Melanocyte of skin (primary cell): Measurements from ENCODE around the gene KRTAP22-1. TPM values are rescaled to one million over a fixed set of nuclear protein-coding genes. Genes with fewer than 3 reads are reported as not detected.

Experiments
- small RNA-seq, 2 donors: library from RNA; depleted of rRNA; stranded (forward); fragments of <200 nt; gene quantifications; one replicate each; pipeline ENCODE3, GENCODE V24; 2012
- total RNA-seq, 2 donors: library from RNA; depleted of rRNA; stranded (reverse); fragments of >200 nt; gene quantifications; 2 replicates each; pipeline ENCODE4 v1.2.3, GENCODE V29; 2012

Gene KRTAP22-1
- total RNA-seq, result not detected

DNA sequence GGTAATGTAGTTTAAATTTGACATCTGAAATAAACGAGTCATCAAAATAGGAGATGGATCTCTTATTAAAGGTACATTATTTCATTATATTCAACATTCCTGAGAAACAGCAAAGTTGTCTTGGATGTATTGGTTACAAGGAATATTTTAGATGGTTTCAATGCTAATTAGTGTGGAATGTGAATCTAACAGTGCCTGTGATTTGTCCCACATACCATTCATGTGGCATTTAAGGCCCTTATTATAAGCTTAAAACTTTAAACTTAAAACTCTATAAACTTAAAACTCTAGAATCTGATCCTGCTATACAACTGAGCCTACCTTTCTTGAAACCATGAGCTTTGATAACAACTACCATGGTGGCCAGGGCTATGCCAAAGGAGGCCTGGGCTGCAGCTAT lies at the start of gene KRTAP22-1:
Gene KRTAP22-1, plus strand, starts transcription at position 301 of the 400 bp plus-strand sequence.

DNA sequence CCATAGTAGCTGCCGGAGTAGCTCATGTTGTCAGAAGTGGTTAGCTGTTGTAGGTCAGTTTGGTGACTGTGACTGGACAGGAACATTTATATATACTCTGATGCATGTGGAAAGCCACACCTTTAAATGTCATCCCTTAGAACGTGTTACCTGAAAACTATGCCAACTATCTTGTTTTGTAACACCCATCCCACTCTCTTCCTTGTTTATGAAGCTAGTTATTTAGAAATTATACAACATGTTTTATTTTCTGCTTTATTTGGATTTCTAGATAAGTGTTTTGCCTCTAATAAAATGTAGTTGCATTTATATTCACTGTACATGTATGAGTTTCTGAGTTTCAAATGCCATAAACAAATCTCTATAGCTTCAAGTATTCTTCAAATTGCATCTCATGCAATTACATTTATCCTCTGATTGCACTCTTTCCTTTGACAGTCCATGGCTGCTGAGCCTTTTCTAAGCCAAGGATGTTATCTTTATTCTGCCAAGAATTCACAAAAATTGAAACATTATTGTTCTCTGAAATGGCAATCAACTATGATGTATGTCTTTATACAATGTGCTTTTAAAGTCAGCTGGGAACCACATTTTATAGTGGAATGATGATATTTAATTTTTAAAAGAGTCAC lies 39.5 kb upstream of the KRTAP22-1 start, which contains the start of gene KRTAP19-7:
Gene KRTAP19-7, minus strand, starts transcription at position 51 of the 632 bp plus-strand sequence. Its CDS starts 25 bp downstream, at position 26.

DNA sequence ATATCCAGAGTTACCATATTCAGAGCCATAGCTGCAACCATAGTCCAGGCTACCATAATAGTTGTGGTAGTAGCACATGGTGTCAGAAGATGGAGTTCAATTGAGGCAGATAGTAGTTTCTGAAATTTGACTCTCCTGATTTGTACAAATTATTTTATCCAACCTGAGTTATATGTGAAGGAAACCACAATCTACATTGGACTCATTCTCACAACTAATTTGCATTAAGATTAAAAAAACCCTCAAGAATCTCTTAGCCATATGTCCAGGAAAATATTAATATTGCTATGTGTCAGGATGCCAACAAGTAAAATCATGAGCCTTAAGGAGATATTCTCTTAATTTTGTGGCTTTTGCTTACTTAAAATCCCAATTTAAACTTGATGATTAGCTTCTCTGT lies 10.6 kb upstream of the KRTAP22-1 start, which contains the start of gene KRTAP22-2:
Gene KRTAP22-2, minus strand, starts transcription at position 101 of the 400 bp plus-strand sequence.

DNA sequence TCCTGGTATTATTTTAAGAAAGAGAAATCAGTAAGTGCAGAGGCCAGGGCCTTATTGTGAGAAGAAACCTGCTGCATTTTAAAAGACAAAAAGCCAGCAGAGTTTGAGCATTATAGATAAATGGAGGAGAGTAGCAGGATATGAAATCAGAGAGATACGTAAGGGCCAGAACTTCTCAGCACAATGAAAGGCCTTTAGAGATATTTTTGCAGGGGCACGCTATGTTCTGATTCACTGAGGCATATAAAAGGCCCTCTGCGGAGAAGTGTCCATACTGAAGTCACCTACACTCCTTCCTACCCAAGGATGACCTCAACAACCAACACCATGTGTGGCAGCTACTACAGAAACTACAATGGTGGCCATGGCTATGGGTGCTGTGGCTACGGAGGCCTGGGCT lies 8.7 kb upstream of the KRTAP22-1 start, which contains the start of gene KRTAP6-3:
Gene KRTAP6-3, plus strand, starts transcription at position 301 of the 400 bp plus-strand sequence. Its CDS starts 6 bp downstream, at position 307.

DNA sequence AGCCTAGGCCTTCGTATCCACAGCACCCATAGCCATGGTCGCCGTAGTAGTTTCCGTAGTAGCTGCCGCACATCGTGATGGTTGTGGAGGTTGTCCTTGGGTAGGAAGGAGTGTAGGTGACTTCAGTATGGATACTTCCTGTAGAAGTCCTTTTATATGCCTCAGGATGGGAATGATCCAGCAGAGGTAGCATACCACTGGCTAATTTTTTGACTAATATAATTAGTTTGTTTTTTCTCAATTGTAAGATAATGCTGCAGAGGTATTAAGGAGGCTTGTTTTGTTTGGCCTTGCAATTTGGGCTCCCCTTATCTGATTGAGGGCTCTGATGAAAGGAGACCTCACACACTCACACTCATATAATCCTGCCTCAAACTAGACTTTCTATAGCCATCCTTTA lies 2.1 kb upstream of the KRTAP22-1 start, which contains the start of gene KRTAP6-2:
Gene KRTAP6-2, minus strand, starts transcription at position 101 of the 400 bp plus-strand sequence. Its CDS starts 28 bp downstream, at position 73.

DNA sequence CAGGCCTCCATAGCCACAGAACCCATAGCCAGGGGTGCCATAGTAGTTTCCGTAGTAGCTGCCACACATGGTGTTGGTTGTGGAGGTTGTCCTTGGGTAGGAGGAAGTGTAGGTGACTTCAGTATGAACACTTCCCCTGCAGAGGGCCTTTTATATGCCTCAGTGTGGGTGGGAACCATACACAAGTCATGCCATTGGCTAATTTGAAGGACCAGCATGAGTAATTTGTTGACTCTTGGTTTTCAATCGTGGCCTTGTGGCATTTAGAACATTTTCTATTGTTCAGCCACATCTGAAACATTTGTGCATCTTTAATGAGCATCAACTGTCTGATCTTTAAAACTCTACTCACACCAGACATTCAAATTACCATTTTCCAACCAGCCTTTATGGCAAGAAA lies 12.9 kb downstream of the KRTAP22-1 start, which contains the start of gene KRTAP6-1:
Gene KRTAP6-1, minus strand, starts transcription at position 95 of the 400 bp plus-strand sequence. Its CDS starts 26 bp downstream, at position 69.

DNA sequence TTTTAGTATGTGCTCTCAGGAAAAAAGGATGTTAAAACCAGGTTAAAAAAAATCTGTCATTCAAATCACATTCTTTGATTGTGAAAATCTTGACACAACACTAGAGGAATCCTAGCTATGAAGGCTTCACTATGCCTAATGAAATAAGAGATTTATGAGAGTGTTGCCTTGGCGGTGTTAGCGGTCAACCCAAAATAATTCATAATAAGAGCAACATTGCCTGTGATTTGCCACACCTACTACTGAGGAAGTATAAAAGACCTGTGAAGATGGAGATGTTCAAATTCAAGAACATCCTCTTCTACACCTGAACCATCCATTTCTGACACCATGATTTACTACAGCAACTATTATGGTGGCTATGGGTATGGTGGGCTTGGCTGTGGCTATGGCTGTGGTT lies 15.2 kb downstream of the KRTAP22-1 start, which contains the start of gene KRTAP20-1:
Gene KRTAP20-1, plus strand, starts transcription at position 301 of the 400 bp plus-strand sequence. Its CDS starts 30 bp downstream, at position 331.

DNA sequence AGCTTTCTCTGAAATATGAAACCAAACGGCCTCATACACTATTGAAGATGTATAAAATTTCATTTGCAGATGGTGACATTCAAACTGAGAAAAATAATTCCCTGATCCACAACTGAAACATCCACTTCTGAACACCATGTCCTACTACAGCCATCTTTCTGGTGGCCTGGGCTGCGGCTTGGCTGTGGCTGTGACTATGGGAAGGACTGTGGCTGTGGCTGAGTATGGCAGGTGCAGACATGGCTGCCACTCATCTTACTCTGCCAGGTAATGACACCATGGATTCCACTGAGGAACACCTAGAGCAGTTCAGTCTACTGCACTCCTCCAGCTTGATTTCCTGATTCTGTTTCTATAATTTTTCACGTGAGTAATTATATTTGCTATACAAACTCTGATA lies 19.6 kb downstream of the KRTAP22-1 start, which contains the start of gene KRTAP20-4:
Gene KRTAP20-4, plus strand, starts transcription at position 106 of the 400 bp plus-strand sequence.

DNA sequence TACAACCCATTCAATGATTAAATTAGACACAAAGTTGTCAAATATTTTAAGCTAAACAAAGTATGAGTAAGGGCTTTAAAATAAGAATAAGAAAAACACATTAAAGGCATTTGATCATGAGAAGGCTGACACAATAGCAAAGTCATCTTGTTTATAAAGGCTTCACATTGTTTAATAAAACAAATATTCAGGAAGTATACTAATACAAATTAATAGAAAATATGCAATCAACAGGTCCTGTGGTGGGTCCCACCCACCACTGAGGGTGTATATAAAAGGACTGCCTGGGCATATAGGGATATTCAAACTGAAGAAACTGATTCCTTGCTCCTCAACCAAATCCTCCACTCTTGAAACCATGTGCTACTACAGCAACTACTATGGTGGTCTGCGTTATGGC lies 34.0 kb downstream of the KRTAP22-1 start, which contains the start of gene KRTAP20-2:
Gene KRTAP20-2, plus strand, starts transcription at position 301 of the 400 bp plus-strand sequence. Its CDS starts 58 bp downstream, at position 359.

DNA sequence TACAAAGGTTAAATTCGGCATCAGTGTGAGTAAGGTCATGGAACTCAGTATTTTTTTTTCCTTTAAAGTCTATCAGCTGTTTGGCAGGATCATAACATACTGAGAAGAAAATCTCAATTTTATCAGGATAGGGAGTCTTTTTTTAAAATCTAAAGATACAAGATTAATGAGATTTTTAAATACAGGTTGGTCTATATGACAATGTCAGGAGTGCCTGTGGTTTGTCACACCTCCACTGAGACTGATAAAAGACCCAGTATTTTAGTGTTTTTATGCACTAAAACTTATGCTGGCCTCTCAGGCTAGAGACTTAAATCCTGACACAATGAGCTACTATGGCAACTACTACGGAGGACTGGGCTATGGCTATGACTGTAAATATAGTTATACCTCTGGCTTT lies 41.7 kb downstream of the KRTAP22-1 start, which contains the start of gene KRTAP20-3:
Gene KRTAP20-3, plus strand, starts transcription at position 301 of the 400 bp plus-strand sequence.

Small RNAs within 50 kb of the gene (small RNA-seq; reads per million reads assigned to genes)
- gene KRTAP20-1 (0 reads per million in 2 donors), gene KRTAP20-3 (0 reads per million in 2 donors), gene KRTAP20-4 (0 reads per million in 2 donors), gene KRTAP22-1 (0 reads per million in 2 donors), gene KRTAP22-2 (0 reads per million in 2 donors)

Other genes starting within 250 kb of the KRTAP22-1 start
- not detected for gene KRTAP13-2, start 228.8 kb upstream of the KRTAP22-1 start, total RNA-seq
- gene KRTAP13-1, start 205.1 kb upstream of the KRTAP22-1 start, total RNA-seq, result not detected
- not detected for gene KRTAP13-3, start 175.2 kb upstream of the KRTAP22-1 start, total RNA-seq
- gene KRTAP13-4, start 170.9 kb upstream of the KRTAP22-1 start, total RNA-seq, result not detected
- gene KRTAP15-1, start 160.8 kb upstream of the KRTAP22-1 start, total RNA-seq, result not detected
- 1 to 10 TPM in 1 of 2 donors, not detected in 1; 3.7 TPM for gene KRTAP19-1, start 120.7 kb upstream of the KRTAP22-1 start, total RNA-seq
- gene KRTAP19-2, start 113.7 kb upstream of the KRTAP22-1 start, total RNA-seq, result not detected
- not detected for gene KRTAP19-3, start 109.1 kb upstream of the KRTAP22-1 start, total RNA-seq
- gene KRTAP19-4, start 103.9 kb upstream of the KRTAP22-1 start, total RNA-seq, result not detected
- not detected for gene KRTAP19-5, start 98.9 kb upstream of the KRTAP22-1 start, total RNA-seq
- gene KRTAP19-6, start 59.2 kb upstream of the KRTAP22-1 start, total RNA-seq, result not detected
- not detected for gene KRTAP19-7, start 39.8 kb upstream of the KRTAP22-1 start, total RNA-seq
- gene KRTAP22-2, start 10.7 kb upstream of the KRTAP22-1 start, total RNA-seq, result not detected
- not detected for gene KRTAP6-3, start 8.6 kb upstream of the KRTAP22-1 start, total RNA-seq
- not detected for gene KRTAP6-2, start 2.2 kb upstream of the KRTAP22-1 start, total RNA-seq
- gene KRTAP6-1, start 12.8 kb downstream of the KRTAP22-1 start, total RNA-seq, result not detected
- not detected for gene KRTAP20-1, start 15.3 kb downstream of the KRTAP22-1 start, total RNA-seq
- gene KRTAP20-4, start 19.5 kb downstream of the KRTAP22-1 start, total RNA-seq, result not detected
- not detected for gene KRTAP20-2, start 34.1 kb downstream of the KRTAP22-1 start, total RNA-seq
- gene KRTAP20-3, start 41.8 kb downstream of the KRTAP22-1 start, total RNA-seq, result not detected
- not detected for gene KRTAP21-3, start 117.7 kb downstream of the KRTAP22-1 start, total RNA-seq
- not detected for gene KRTAP21-2, start 146.2 kb downstream of the KRTAP22-1 start, total RNA-seq
- gene KRTAP21-1, start 154.3 kb downstream of the KRTAP22-1 start, total RNA-seq, result not detected
- not detected for gene KRTAP8-1, start 212.2 kb downstream of the KRTAP22-1 start, total RNA-seq
- gene KRTAP7-1, start 228.7 kb downstream of the KRTAP22-1 start, total RNA-seq, result not detected